Neural progenitor cell (in vitro differentiated cells): ENCODE results near the gene STC2. TPM values are rescaled to one million over a fixed set of nuclear protein-coding genes. Genes with fewer than 3 reads are reported as not detected.

ENCODE experiments used
- DNase-seq: peaks from one replicate; pipeline ENCODE4 v3.0.0-alpha.2; 2016; ENCODE audit warnings: low spot score
- H2AFZ ChIP-seq: fragments of 200-600 bp; sonication (generic); replicated peaks from 2 replicates; pipeline ENCODE4 v1.6.1; 2016; ENCODE audit warnings: antibody characterized with exemption
- H3F3A ChIP-seq: fragments of 200-600 bp; sonication (generic); 2 replicates; pipeline ENCODE4 v1.6.1; 2016; ENCODE audit warnings: antibody characterized with exemption, low read depth
- H3K27ac ChIP-seq: fragments of 200-600 bp; sonication (generic); 2 replicates; pipeline ENCODE4 v1.5.1; 2016; ENCODE audit warnings: mild to moderate bottlenecking
- H3K27me3 ChIP-seq: fragments of 200-600 bp; sonication (generic); 2 replicates; pipeline ENCODE4 v1.6.1; 2016; ENCODE audit warnings: mild to moderate bottlenecking, moderate library complexity
- H3K36me3 ChIP-seq: fragments of 200-600 bp; sonication (generic); 2 replicates; pipeline ENCODE4 v1.5.1; 2016
- H3K4me1 ChIP-seq: fragments of 200-600 bp; sonication (generic); 2 replicates; pipeline ENCODE4 v1.6.1; 2016; ENCODE audit warnings: mixed run types
- H3K4me2 ChIP-seq: fragments of 200-600 bp; sonication (generic); 2 replicates; pipeline ENCODE4 v1.6.1; 2016
- H3K4me3 ChIP-seq: fragments of 200-600 bp; sonication (generic); 2 replicates; pipeline ENCODE4 v1.5.1; 2016
- H3K79me2 ChIP-seq: fragments of 200-600 bp; sonication (generic); 2 replicates; pipeline ENCODE4 v1.6.1; 2016; ENCODE audit warnings: low read depth
- H3K9ac ChIP-seq: fragments of 200-600 bp; sonication (generic); 2 replicates; pipeline ENCODE4 v1.6.1; 2016
- H3K9me3 ChIP-seq: fragments of 200-600 bp; sonication (generic); 2 replicates; pipeline ENCODE4 v1.5.1; 2016; ENCODE audit warnings: low read depth
- H4K20me1 ChIP-seq: fragments of 200-600 bp; sonication (generic); 2 replicates; pipeline ENCODE4 v1.6.1; 2016; ENCODE audit warnings: low read depth
- H3K27ac Mint-ChIP-seq: 3 replicates; pipeline ENCODE4 v1.8.0; 2021; ENCODE audit warnings: mixed read lengths
- H3K27me3 Mint-ChIP-seq: 2 replicates; pipeline ENCODE4 v1.8.0; 2022; ENCODE audit warnings: low read depth, mild to moderate bottlenecking, inconsistent platforms, moderate library complexity, mixed read lengths; ENCODE audit not compliant: insufficient read depth
- H3K36me3 Mint-ChIP-seq: 3 replicates; pipeline ENCODE4 v1.8.0; 2021; ENCODE audit warnings: mixed read lengths
- H3K4me1 Mint-ChIP-seq: 3 replicates; pipeline ENCODE4 v1.8.0; 2021; ENCODE audit warnings: mixed read lengths
- H3K4me3 Mint-ChIP-seq: 3 replicates; pipeline ENCODE4 v1.8.0; 2021; ENCODE audit warnings: mild to moderate bottlenecking, moderate library complexity, mixed read lengths
- H3K9me3 Mint-ChIP-seq: 3 replicates; pipeline ENCODE4 v1.8.0; 2020; ENCODE audit warnings: mixed read lengths
- EZH2 ChIP-seq: fragments of 200-600 bp; sonication (generic); IDR thresholded peaks from 2 replicates; pipeline ENCODE4 v1.6.1; 2017; ENCODE audit warnings: antibody characterized with exemption, mild to moderate bottlenecking, moderate library complexity
- EZH2phosphoT487 ChIP-seq: fragments of 200-600 bp; sonication (generic); IDR thresholded peaks from 2 replicates; pipeline ENCODE4 v1.6.1; 2017; ENCODE audit warnings: antibody characterized with exemption
- total RNA-seq: library from RNA; depleted of rRNA; stranded (reverse); fragments of >200 nt; gene quantifications from 2 replicates; pipeline ENCODE4 v1.2.3, GENCODE V29; 2015; ENCODE audit warnings: low replicate concordance
- TF ChIP-seq, protein P1 (sequence below): fragments of 200-600 bp; sonication (generic); IDR thresholded peaks from 2 replicates; pipeline ENCODE4 v1.5.1; 2017; ENCODE audit warnings: antibody characterized with exemption, mild to moderate bottlenecking

STC2 gene
- total RNA-seq, 1 donor from 2014 or later: 25.3 TPM

DNA sequence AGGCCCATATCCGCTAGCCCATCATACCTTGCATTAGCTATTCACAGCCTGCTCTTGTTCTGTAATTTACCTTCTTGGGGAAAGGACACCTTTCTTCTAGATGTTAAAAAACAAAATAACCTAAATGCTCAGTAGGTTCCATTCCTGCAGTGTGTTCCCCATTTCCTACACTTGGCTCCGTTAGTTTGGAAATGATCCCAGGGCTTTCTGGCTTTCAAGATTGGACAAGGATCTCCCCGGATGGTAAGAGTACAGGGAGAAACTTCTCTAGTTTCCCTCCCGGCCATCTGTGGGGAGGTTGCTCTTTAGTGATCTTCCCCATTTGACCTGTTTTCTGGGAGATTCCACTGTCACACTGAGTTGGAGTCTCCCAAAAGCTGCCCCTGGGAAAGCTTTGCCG lies 27.3 kb upstream of the STC2 start:
- H3K27me3 Mint-ChIP-seq: peaks cover 8% of the 10 kb centered on the region
- TF ChIP-seq EZH2: no peak
- TF ChIP-seq, protein P1, sequence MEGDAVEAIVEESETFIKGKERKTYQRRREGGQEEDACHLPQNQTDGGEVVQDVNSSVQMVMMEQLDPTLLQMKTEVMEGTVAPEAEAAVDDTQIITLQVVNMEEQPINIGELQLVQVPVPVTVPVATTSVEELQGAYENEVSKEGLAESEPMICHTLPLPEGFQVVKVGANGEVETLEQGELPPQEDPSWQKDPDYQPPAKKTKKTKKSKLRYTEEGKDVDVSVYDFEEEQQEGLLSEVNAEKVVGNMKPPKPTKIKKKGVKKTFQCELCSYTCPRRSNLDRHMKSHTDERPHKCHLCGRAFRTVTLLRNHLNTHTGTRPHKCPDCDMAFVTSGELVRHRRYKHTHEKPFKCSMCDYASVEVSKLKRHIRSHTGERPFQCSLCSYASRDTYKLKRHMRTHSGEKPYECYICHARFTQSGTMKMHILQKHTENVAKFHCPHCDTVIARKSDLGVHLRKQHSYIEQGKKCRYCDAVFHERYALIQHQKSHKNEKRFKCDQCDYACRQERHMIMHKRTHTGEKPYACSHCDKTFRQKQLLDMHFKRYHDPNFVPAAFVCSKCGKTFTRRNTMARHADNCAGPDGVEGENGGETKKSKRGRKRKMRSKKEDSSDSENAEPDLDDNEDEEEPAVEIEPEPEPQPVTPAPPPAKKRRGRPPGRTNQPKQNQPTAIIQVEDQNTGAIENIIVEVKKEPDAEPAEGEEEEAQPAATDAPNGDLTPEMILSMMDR: no peak
- TF ChIP-seq EZH2phosphoT487: no peak
- H3K9me3 Mint-ChIP-seq: no peaks in the 10 kb centered on the region

DNA sequence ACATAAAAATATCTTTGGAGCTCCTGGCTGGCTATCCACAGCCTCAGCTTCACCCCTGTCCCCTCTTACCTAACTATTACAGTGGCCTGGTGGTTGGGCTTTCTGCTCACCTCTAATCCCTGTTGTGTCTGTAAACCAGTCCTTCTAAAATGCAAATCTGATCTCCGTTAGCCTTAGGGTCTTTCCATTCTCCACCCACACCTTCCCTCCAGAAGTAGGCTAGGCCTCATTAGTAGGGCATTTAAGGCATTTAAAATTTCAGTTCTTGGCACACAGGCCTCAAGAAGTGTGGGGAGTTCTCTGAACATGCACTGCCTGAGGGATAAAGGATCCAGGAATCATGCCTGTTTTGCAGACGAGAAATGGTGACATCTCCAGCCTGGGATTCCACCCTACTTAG lies 26.4 kb upstream of the STC2 start:
- Mint-ChIP-seq H3K4me3 (no peak overlapping the region), H3K9me3 (no peaks in the 10 kb centered on the region), H3K36me3 (no peaks in the 10 kb centered on the region), H3K27me3 (peaks cover 8% of the 10 kb centered on the region), H3K4me1 (peaks cover 27% of the 10 kb centered on the region), H3K27ac (no peak overlapping the region)
- Histone ChIP-seq H3K4me3 (no peak overlapping the region), H3F3A (peaks cover 6% of the 10 kb centered on the region), H3K27ac (no peak overlapping the region), H3K4me1 (peaks cover 12% of the 10 kb centered on the region), H3K79me2 (no peaks in the 10 kb centered on the region), H3K9ac (no peak overlapping the region), H3K27me3 (no peaks in the 10 kb centered on the region), H3K4me2 (no peak overlapping the region), H3K36me3 (no peaks in the 10 kb centered on the region), H4K20me1 (no peaks in the 10 kb centered on the region), H3K9me3 (no peaks in the 10 kb centered on the region), H2AFZ (no peak overlapping the region)
- no peak for TF ChIP-seq EZH2phosphoT487
- TF ChIP-seq, protein P1: no peak
- no peak for TF ChIP-seq EZH2
- DNase-seq: no peak

More for the DNA sequence above, 27.3 kb upstream of the STC2 start:
- Histone ChIP-seq H3K79me2 (no peaks in the 10 kb centered on the region), H3K4me3 (no peak overlapping the region), H3F3A (peaks cover 6% of the 10 kb centered on the region), H3K36me3 (no peaks in the 10 kb centered on the region), H3K9ac (no peak overlapping the region), H4K20me1 (no peaks in the 10 kb centered on the region), H3K4me2 (no peak overlapping the region), H3K4me1 (peaks cover 12% of the 10 kb centered on the region), H2AFZ (no peak overlapping the region), H3K27ac (no peak overlapping the region), H3K9me3 (no peaks in the 10 kb centered on the region), H3K27me3 (no peaks in the 10 kb centered on the region)
- Mint-ChIP-seq H3K36me3 (no peaks in the 10 kb centered on the region), H3K4me1 (peaks cover 27% of the 10 kb centered on the region), H3K27ac (no peak overlapping the region), H3K4me3 (no peak overlapping the region)
- DNase-seq: no peak

DNA sequence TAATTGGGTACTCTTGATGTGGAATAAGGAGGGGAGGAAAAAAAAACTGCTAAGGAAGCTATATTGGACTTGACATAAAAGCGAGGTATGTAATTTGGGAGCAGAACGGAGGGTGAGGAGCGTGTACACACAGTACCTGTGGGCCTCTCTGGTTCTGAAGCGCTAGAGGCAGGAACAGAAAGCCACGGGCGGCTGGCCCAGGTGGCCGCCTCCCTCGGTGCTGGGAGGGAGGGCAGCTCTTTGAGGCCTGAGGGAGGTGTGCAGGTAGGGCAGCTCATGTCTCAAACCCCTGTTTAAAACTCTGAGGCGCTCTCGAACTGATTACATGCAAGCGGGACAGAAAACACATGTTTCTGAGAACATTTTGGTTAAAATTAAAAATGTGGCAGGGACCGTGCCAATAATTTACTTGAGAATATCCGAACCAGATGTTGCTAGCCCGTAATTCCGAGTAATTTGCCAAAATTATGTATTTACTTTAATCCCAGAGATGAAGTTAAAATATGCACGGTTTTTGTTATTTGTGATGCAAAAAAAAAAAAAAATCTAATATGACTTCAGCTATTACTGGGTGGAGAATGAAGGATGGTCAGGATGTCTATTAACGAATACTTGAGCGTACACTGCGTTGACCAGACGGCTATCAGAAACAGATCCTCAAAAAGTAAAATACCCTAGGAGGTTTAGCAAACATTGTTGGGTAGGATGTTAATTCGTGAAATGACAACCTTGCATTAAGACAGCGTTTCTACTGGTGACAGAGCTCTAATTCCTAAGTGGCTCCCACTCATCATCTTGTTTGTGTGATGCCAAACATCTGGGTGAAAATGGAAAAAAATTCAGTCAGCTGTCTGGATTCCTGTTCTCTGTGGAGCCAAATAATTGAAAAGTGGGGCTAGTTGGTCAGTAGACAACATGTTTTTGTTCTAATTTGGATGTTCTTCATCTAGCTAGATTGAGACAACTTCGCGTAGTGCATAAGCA lies 24.4 kb upstream of the STC2 start:
- Histone ChIP-seq H3K79me2 (no peaks in the 10 kb centered on the region), H3K27me3 (no peaks in the 10 kb centered on the region), H3F3A (peaks cover 6% of the 10 kb centered on the region), H3K9ac (no peak overlapping the region), H3K4me1 (peaks cover 12% of the 10 kb centered on the region), H3K9me3 (no peaks in the 10 kb centered on the region), H4K20me1 (no peaks in the 10 kb centered on the region), H3K4me2 (no peak overlapping the region), H2AFZ (no peak overlapping the region), H3K27ac (no peak overlapping the region), H3K36me3 (no peaks in the 10 kb centered on the region), H3K4me3 (no peak overlapping the region)
- no peaks in the 10 kb centered on the region for H3K9me3 Mint-ChIP-seq
- H3K4me3 Mint-ChIP-seq: no peak overlapping the region
- TF ChIP-seq EZH2phosphoT487: no peak
- TF ChIP-seq, protein P1: no peak
- no peak for TF ChIP-seq EZH2
- no peaks in the 10 kb centered on the region for H3K36me3 Mint-ChIP-seq
- DNase-seq: no peak
- H3K4me1 Mint-ChIP-seq: peaks cover 27% of the 10 kb centered on the region
- peaks cover 4% of the 10 kb centered on the region for H3K27me3 Mint-ChIP-seq
- H3K27ac Mint-ChIP-seq: no peak overlapping the region
